ENCODE results near the gene KDM6B.

Gene KDM6B

GRCh38 chr17:7880076-7880868 is 46.3 kb downstream of the KDM6B start:
- DNase-seq (ENCODE audit: low spot score) = no peak

GRCh38 chr17:7881276-7882054 is 47.4 kb downstream of the KDM6B start:
- DNase-seq (ENCODE audit: low spot score) = no peak

- no peak for DNase-seq (ENCODE audit: low spot score)
Measured at GRCh38 chr17:7882068-7882467, 48.1 kb downstream of the KDM6B start.

- DNase-seq (ENCODE audit: low spot score) = no peak
Measured at GRCh38 chr17:7882629-7883028, 48.6 kb downstream of the KDM6B start.

All from globus pallidus (tissue), 1 donor.